OCI-M2 (cell line): Measurements from ENCODE around the gene PTPRB.

Experiments used
- DNase-seq: peaks from one replicate; lab custom pipeline; 2025; ENCODE audit not compliant: unreplicated experiment; lab: John Stamatoyannopoulos, UW

PTPRB gene

GRCh38 chr12:70598467-70599193, 38.6 kb downstream of the PTPRB start:
- peak; percentile 10 for DNase-seq

GRCh38 chr12:70592664-70593063, 44.6 kb downstream of the PTPRB start:
- no peak for DNase-seq

- DNase-seq: no peak
These were observed 46.5 kb downstream of the PTPRB start for GRCh38 chr12:70590549-70591226.

- no peak for DNase-seq
These were observed 47.2 kb downstream of the PTPRB start for GRCh38 chr12:70590051-70590450.

- no peak for DNase-seq
These were observed 52.9 kb downstream of the PTPRB start for GRCh38 chr12:70584332-70584731.

GRCh38 chr12:70583251-70583650, 54.0 kb downstream of the PTPRB start:
- DNase-seq: no peak

GRCh38 chr12:70581208-70581607, 56.0 kb downstream of the PTPRB start:
- DNase-seq: no peak

GRCh38 chr12:70577283-70577634, 60.0 kb downstream of the PTPRB start:
- DNase-seq: no peak

GRCh38 chr12:70576341-70577282, 60.6 kb downstream of the PTPRB start:
- DNase-seq: peak; percentile 7

GRCh38 chr12:70571705-70572268, 65.4 kb downstream of the PTPRB start:
- DNase-seq: no peak

- DNase-seq: no peak
These were observed 66.2 kb downstream of the PTPRB start for GRCh38 chr12:70571029-70571428.

GRCh38 chr12:70561550-70561949, 75.7 kb downstream of the PTPRB start:
- no peak for DNase-seq

- no peak for DNase-seq
These were observed 76.6 kb downstream of the PTPRB start for GRCh38 chr12:70560671-70561070.

- DNase-seq: no peak
These were observed 77.8 kb downstream of the PTPRB start for GRCh38 chr12:70559390-70559789.

- no peak for DNase-seq
These were observed 79.5 kb downstream of the PTPRB start for GRCh38 chr12:70557583-70558191.

- DNase-seq: no peak
These were observed 80.9 kb downstream of the PTPRB start for GRCh38 chr12:70556179-70556869.

GRCh38 chr12:70555081-70555480, 82.1 kb downstream of the PTPRB start:
- DNase-seq: no peak

- DNase-seq: no peak
These were observed 83.8 kb downstream of the PTPRB start for GRCh38 chr12:70553391-70553859.

GRCh38 chr12:70551731-70552130, 85.5 kb downstream of the PTPRB start:
- no peak for DNase-seq

GRCh38 chr12:70550180-70550577, 87.0 kb downstream of the PTPRB start:
- DNase-seq: no peak
